ENCODE results near the gene GFOD1. TPM values are rescaled to one million over a fixed set of nuclear protein-coding genes. Genes with fewer than 3 reads are reported as not detected.

Gene GFOD1
- 0.72 and 1.3 TPM in 2 replicates for total RNA-seq (2014; rRNA removed; shearing (Covaris generic); ENCODE audit: low replicate concordance)

- DNase-seq: peak; percentile 95
- H3K36me3 ChIP-seq: no peaks in the 10 kb centered on the region
Measured at GRCh38 chr6:13487122-13488014, at the start of gene GFOD1. Gene GFOD1, minus strand, starts transcription at chr6:13487600. Its CDS starts 710 bp downstream, at chr6:13486890.

GRCh38 chr6:13536796-13537526 lies 49.6 kb upstream of the GFOD1 start:
- no peaks in the 10 kb centered on the region for H3K36me3 ChIP-seq
- DNase-seq: no peak
- H3K9me3 ChIP-seq: no peaks in the 10 kb centered on the region
- no peak overlapping the region for H3K4me3 ChIP-seq
- H3K27me3 ChIP-seq: no peaks in the 10 kb centered on the region

More at GRCh38 chr6:13487122-13488014, at the start of gene GFOD1:
- Histone ChIP-seq H3K4me3 (peak within 1 kb of the TSS; percentile 58), H3K9me3 (no peaks in the 10 kb centered on the region), H3K27me3 (peaks cover 9% of the 10 kb centered on the region)

- no peaks in the 10 kb centered on the region for H3K36me3 ChIP-seq
- H3K4me3 ChIP-seq: no peak overlapping the region
- H3K27me3 ChIP-seq: no peaks in the 10 kb centered on the region
- no peaks in the 10 kb centered on the region for H3K9me3 ChIP-seq
- DNase-seq: no peak
Measured at GRCh38 chr6:13535306-13535705, 47.9 kb upstream of the GFOD1 start.

GRCh38 chr6:13534536-13534935 lies 47.1 kb upstream of the GFOD1 start:
- no peaks in the 10 kb centered on the region for H3K36me3 ChIP-seq
- DNase-seq: no peak
- no peaks in the 10 kb centered on the region for H3K9me3 ChIP-seq
- no peak overlapping the region for H3K4me3 ChIP-seq
- no peaks in the 10 kb centered on the region for H3K27me3 ChIP-seq

GRCh38 chr6:13531956-13532355 lies 44.6 kb upstream of the GFOD1 start:
- Histone ChIP-seq H3K36me3 (no peaks in the 10 kb centered on the region), H3K4me3 (no peak overlapping the region), H3K9me3 (no peaks in the 10 kb centered on the region), H3K27me3 (no peaks in the 10 kb centered on the region)
- DNase-seq: no peak

- Histone ChIP-seq H3K4me3 (no peak overlapping the region), H3K36me3 (no peaks in the 10 kb centered on the region), H3K9me3 (no peaks in the 10 kb centered on the region), H3K27me3 (no peaks in the 10 kb centered on the region)
- no peak for DNase-seq
Measured at GRCh38 chr6:13528777-13529343, 41.5 kb upstream of the GFOD1 start.

GRCh38 chr6:13528232-13528631 lies 40.8 kb upstream of the GFOD1 start:
- Histone ChIP-seq H3K4me3 (no peak overlapping the region), H3K27me3 (no peaks in the 10 kb centered on the region)
- DNase-seq: no peak

GRCh38 chr6:13527671-13528056 lies 40.3 kb upstream of the GFOD1 start:
- no peak for DNase-seq
- H3K9me3 ChIP-seq: no peaks in the 10 kb centered on the region
- H3K4me3 ChIP-seq: no peak overlapping the region

More at GRCh38 chr6:13528232-13528631, 40.8 kb upstream of the GFOD1 start:
- no peaks in the 10 kb centered on the region for H3K9me3 ChIP-seq
- H3K36me3 ChIP-seq: no peaks in the 10 kb centered on the region

GRCh38 chr6:13526727-13527670 lies 39.6 kb upstream of the GFOD1 start:
- no peak overlapping the region for H3K4me3 ChIP-seq
- H3K27me3 ChIP-seq: no peaks in the 10 kb centered on the region
- peak; percentile 42 for DNase-seq

More at GRCh38 chr6:13527671-13528056, 40.3 kb upstream of the GFOD1 start:
- H3K27me3 ChIP-seq: no peaks in the 10 kb centered on the region
- H3K36me3 ChIP-seq: no peaks in the 10 kb centered on the region

GRCh38 chr6:13526357-13526726 lies 38.9 kb upstream of the GFOD1 start:
- no peaks in the 10 kb centered on the region for H3K27me3 ChIP-seq
- no peaks in the 10 kb centered on the region for H3K36me3 ChIP-seq
- DNase-seq: no peak
- no peak overlapping the region for H3K4me3 ChIP-seq
- H3K9me3 ChIP-seq: no peaks in the 10 kb centered on the region

More at GRCh38 chr6:13526727-13527670, 39.6 kb upstream of the GFOD1 start:
- no peaks in the 10 kb centered on the region for H3K9me3 ChIP-seq
- H3K36me3 ChIP-seq: no peaks in the 10 kb centered on the region

- H3K36me3 ChIP-seq: no peaks in the 10 kb centered on the region
- DNase-seq: no peak
- H3K9me3 ChIP-seq: 0 out of 2 replicates have a peak, but pooled peaks cover 1% of the 10 kb centered on the region
- H3K27me3 ChIP-seq: no peaks in the 10 kb centered on the region
- no peak overlapping the region for H3K4me3 ChIP-seq
Measured at GRCh38 chr6:13524801-13525508, 37.6 kb upstream of the GFOD1 start.

GRCh38 chr6:13523826-13524622 lies 36.6 kb upstream of the GFOD1 start:
- no peaks in the 10 kb centered on the region for H3K27me3 ChIP-seq
- DNase-seq: no peak
- peaks cover 1% of the 10 kb centered on the region; the same call in 1 of the 2 replicates for H3K9me3 ChIP-seq

GRCh38 chr6:13522656-13523055 lies 35.3 kb upstream of the GFOD1 start:
- DNase-seq: no peak
- Histone ChIP-seq H3K36me3 (no peaks in the 10 kb centered on the region), H3K4me3 (no peak overlapping the region), H3K9me3 (peaks cover 1% of the 10 kb centered on the region; the same call in 1 of the 2 replicates), H3K27me3 (no peaks in the 10 kb centered on the region)

More at GRCh38 chr6:13523826-13524622, 36.6 kb upstream of the GFOD1 start:
- H3K4me3 ChIP-seq: no peak overlapping the region
- no peaks in the 10 kb centered on the region for H3K36me3 ChIP-seq

- no peaks in the 10 kb centered on the region for H3K36me3 ChIP-seq
- H3K9me3 ChIP-seq: peaks cover 1% of the 10 kb centered on the region; the same call in 1 of the 2 replicates
- DNase-seq: no peak
- H3K4me3 ChIP-seq: no peak overlapping the region
- H3K27me3 ChIP-seq: no peaks in the 10 kb centered on the region
Measured at GRCh38 chr6:13519839-13520238, 32.4 kb upstream of the GFOD1 start.

GRCh38 chr6:13517116-13517515 lies 29.7 kb upstream of the GFOD1 start:
- Histone ChIP-seq H3K27me3 (no peaks in the 10 kb centered on the region), H3K36me3 (no peaks in the 10 kb centered on the region), H3K4me3 (no peak overlapping the region), H3K9me3 (peaks cover 1% of the 10 kb centered on the region)
- DNase-seq: no peak

Data from MG63 (cell line).